Mesangial cell (primary cell): ENCODE results near the gene ACSM5. TPM values are rescaled to one million over a fixed set of nuclear protein-coding genes. Genes with fewer than 3 reads are reported as not detected.

ENCODE experiments used
- total RNA-seq: library from RNA; depleted of rRNA; stranded (reverse); fragments of >200 nt; gene quantifications from 2 replicates; pipeline ENCODE4 v1.2.3, GENCODE V29; 2015

Gene ACSM5, protein sequence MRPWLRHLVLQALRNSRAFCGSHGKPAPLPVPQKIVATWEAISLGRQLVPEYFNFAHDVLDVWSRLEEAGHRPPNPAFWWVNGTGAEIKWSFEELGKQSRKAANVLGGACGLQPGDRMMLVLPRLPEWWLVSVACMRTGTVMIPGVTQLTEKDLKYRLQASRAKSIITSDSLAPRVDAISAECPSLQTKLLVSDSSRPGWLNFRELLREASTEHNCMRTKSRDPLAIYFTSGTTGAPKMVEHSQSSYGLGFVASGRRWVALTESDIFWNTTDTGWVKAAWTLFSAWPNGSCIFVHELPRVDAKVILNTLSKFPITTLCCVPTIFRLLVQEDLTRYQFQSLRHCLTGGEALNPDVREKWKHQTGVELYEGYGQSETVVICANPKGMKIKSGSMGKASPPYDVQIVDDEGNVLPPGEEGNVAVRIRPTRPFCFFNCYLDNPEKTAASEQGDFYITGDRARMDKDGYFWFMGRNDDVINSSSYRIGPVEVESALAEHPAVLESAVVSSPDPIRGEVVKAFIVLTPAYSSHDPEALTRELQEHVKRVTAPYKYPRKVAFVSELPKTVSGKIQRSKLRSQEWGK
- total RNA-seq: 1.0 and 1.3 TPM in 2 replicates

DNA sequence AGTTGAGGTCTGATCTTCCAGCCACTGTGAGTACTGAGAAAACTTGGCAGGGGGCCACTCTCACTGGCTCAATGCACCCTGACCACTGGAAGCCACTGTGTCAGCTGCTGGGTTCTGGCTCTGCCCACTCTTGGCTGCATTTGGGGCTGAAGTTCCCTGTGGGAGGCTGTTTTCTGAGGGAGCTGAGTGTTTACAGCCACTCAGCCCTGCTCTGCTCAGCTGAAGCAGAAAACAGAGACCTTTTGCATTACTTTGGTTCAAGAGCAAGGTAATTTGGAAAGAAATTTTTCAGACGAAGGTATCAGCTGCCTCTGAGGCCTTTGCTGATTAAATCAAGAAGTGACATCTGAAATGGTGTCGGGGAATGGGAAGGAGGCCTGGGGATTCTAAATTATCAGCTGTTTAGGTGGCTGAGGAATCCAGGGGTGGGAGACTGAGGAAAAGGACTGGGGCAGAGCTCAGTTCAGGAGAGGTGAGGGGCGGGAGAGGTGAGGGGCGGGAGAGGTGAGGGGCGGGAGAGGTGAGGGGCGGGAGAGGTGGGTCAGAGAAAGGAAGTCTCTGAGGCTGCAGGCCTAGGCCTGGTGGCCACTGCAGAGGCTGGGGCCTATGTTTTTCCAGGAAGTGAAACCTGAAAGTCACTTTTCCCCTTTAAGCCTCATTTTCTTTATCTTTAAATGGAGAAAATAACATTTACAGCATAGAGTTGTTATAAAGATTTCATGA is at the start of gene ACSM5:
Gene ACSM5, plus strand, starts transcription at position 137 of the 723 bp plus-strand sequence. CDS start 1,951 bp downstream, outside the sequence.

DNA sequence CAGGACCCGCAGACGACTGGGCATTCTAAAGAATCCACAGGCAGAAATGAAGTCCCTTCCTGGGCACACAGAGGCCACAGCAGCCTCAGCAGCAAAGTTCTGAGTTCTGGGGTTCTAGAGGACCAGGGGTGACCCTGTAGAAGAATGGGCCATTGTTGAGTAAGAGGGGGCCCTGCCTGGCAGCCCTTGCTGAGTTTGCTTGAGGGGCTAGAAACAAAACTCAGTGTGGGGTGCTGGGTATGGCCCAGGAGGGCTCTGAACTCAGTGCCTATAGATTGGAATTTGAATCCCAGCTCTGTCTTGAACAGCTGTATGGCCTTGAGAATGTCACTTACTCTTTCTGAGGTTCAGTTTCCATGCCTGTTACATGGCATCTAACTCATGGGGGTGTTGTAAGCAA is 4.7 kb upstream of the ACSM5 start, which contains the start of gene PDILT:
Gene PDILT, minus strand, starts transcription at position 101 of the 400 bp plus-strand sequence. CDS start 5,437 bp downstream, outside the sequence.

DNA sequence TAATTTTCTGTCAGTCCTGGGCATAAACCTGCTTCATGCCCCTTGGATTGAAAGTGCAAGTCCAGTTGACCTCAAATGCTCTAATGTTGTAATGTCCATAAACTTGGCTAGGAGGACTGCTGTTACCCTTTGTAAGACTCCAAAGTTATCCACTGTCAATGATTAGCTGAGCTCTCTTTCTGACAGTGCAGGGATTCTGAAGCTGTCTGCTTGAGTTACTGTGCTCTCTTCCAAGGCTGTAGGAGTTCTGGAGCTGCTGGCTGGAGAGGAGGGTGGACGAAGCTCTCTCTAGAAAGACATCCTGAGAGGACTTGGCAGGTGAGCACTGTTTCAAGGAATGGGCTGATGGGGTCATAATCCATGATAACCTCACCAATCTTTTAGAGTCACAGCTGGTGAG is 42.0 kb downstream of the ACSM5 start, which contains the start of gene ACSM2A:
Gene ACSM2A, plus strand, starts transcription at position 158 of the 400 bp plus-strand sequence. CDS start 8,594 bp downstream, outside the sequence.

Other genes with a start within 250 kb of the ACSM5 start
- not detected in 2 replicates for gene GP2, start 82.0 kb upstream of the ACSM5 start, total RNA-seq
- gene UMOD, start 56.8 kb upstream of the ACSM5 start, total RNA-seq: not detected in 2 replicates
- not detected in 2 replicates for gene PDILT, start 4.8 kb upstream of the ACSM5 start, total RNA-seq
- gene ACSM2A, start 42.0 kb downstream of the ACSM5 start, total RNA-seq: 0.13 TPM in 1 of 2 replicates, not detected in the other
- gene ACSM2B, start 166.8 kb downstream of the ACSM5 start, total RNA-seq: under 0.01 TPM in 1 of 2 replicates, not detected in the other